GM19452 (cell line): Measurements from ENCODE around the gene RBM33.
A peak's percentile ranks its signal among the peaks of the same experiment; 100 is the strongest.

Experiments used
- ATAC-seq: cut with Tn5 transposase; IDR thresholded peaks from one replicate; pipeline ENCODE4 v1.9.1; 2021; ENCODE audit not compliant: unreplicated experiment

Gene RBM33

DNA sequence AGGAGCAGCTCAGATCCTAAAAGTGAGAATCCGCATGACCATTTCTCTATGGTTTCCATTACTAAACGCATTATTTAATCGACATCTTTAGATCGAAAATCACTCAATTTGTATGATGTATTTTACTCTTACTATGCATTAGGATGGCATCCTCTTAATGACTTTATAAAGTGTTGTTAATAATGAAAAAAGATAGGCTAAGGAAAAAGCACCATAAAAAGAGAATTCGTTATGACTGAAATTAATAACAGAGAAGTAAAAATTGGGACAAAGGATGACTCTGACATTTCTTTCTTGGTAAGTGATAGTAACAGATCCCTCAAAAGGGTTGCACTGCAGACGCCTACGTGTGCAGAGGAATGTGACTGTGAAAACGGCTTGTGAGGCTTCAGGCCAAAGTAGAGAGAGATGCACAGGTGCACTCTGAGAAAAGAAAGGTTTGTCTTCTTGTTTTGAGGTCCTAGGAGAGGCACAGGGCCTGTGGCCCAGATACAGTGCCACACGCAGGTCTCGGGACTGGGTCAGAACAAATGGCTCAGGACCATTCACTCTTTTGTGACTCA lies 23.0 kb upstream of the RBM33 start:
- no peak for ATAC-seq

DNA sequence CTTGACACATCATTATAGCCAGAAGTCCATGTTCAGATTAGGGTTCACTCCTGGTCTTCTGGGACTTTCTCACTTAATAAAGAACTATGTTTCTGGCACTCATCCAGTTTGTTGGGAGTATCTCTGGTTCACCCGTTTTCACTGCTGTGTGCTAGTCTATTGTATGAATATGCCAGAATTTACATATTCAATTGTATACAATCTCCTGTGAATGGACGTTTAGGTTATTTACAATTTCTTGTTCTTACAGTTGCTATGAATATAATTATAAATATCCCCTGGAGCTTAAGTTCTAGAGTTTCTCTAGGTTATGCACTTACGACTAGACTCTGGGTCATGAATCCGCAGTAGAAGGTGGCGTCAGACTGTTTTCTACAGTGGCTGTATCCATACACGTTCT lies 20.0 kb upstream of the RBM33 start:
- ATAC-seq: no peak

DNA sequence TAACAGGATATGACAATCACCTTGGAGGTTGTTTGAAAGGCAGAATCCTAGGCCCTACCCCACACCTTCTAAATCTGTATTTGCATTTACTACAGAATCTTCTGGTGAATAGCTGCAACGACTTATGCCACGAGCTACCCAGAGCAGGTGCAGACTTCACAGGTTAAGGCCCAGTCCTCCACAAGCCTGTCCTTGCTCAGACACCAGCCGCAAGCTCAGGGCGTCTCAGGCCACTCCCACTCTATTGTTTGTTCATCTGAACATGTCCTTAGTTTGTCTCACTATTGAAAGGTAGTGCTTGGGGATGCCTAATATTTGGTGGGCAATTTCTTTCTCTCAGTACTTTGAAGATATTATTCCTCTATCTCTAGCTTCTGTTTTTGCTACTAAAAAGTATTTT lies 18.9 kb upstream of the RBM33 start:
- no peak for ATAC-seq

DNA sequence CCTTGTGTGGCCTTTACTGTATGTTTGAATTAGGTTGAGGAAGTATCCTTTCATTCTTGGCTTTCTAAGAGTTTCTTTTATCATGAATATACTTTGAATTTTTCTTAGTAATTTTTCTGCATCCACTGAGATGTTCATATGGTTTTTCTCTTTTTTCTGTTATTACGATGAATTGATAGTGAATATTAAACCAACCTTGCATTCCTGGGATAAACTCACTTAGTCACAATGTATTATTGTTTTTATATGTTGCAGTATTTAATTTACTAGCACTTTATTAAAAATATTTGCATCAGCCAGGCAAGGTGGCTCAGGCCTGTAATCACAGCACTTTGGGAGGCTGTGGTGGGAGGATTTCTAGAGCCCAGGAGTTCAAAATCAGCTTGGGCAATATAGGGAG lies 15.3 kb upstream of the RBM33 start:
- no peak for ATAC-seq

DNA sequence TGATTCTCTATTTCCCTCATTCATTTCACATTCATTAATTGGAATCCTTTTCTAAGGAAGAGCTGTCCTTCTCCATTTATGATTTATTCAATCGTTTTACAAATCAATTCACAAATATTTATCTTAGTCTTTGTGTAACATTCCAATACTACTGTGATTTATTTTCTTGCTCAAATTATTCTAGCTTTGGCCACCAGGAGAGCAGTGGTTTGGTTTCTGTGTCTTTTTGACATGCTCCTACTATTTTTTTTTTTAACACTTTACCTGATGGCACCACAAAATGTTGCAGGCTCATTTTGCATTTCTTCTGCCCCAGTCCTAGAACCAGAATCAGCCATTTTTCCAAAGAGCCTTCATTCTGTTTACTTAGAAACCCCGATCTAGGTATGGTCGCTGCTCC lies 13.3 kb upstream of the RBM33 start:
- no peak for ATAC-seq

GRCh38 chr7:155635817-155636216 lies 8.6 kb upstream of the RBM33 start:
- ATAC-seq: no peak

- no peak for ATAC-seq
These were observed 7.3 kb upstream of the RBM33 start for GRCh38 chr7:155637155-155637554.

- no peak for ATAC-seq
These were observed 6.1 kb upstream of the RBM33 start for GRCh38 chr7:155638366-155638765.

DNA sequence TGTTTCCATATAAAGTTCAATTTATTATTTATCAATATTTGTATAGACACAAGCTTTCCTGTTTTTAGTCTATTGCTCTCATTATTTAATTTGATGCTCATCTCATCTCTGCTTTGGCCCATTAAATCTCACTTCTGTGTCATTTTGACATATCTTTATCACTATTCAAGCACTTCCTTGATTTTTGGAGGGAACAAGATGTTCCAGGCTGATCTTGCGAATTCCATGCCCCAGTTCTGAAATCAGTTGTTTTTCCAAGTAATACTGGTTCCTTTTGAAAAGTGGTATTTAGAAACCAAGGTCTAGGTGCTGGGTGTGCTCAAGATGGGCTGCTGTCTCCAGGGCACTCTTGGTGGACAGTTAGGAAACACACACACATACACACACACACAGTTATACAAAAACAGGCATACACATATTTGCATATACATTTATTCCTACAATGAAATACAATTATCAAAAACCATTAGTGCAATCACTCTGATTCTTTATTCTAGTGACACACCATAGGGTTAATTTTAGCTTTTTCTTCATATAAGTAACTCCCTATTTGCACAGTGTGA lies 4.4 kb upstream of the RBM33 start:
- no peak for ATAC-seq

DNA sequence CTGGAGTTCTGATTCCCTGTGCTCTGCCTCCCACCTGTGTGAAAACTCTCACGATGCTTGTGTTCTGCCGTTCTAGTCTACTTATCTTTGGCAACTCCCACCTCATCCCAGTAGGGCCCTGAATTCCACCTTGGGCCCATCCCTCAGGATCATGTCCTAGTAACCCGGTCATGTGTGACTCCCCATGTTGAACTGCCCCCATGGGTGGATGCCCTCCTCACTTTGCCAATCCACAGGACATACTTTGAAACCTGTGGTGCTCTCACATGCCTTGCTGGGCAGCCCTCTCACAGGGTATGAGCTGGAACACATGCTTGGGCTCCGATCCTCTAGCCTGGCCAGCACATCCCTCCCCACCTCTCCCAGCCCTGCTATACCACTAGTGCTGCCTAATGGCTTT lies 3.8 kb upstream of the RBM33 start:
- ATAC-seq: no peak

DNA sequence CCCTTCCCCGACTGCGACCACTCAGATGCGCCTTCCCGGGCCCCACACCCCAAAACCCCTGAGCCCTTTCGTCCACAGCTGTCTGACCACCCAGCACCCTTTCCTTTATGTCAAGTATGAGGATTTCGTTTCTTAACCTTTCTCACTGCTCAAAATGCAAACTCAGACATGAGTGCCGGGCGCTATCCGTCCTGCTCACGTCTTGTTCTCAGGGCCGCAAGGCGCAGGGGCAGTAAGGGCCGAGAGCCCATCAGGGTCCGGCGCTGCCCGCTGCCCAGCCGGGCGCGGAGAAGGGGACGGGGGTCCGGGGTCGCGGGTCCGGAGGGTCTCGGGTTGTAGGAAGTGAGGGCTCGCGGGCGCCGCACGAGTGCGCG lies 670 bp upstream of the RBM33 start:
- no peak for ATAC-seq

- ATAC-seq: peak; percentile 29
These were observed 579 bp downstream of the RBM33 start for GRCh38 chr7:155644971-155645509.

DNA sequence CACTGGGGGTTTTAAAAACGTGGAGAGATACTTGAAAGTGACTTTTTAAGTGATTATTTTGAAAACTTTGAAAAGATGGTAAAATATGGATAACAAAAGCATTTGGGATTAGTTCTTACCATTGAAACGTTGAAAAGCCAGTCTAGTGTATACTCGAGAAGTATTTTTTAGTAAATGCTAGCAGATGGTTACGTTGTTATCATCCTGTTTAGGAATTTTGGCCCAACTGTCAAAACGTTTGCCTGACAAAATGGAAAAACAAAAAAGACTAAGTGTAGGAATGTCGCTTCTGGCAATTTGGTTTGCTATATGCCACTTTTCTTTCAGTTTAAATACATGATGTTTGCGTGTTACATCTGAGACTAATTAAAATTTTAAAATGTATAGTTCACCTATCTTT lies 1.2 kb downstream of the RBM33 start:
- ATAC-seq: no peak

DNA sequence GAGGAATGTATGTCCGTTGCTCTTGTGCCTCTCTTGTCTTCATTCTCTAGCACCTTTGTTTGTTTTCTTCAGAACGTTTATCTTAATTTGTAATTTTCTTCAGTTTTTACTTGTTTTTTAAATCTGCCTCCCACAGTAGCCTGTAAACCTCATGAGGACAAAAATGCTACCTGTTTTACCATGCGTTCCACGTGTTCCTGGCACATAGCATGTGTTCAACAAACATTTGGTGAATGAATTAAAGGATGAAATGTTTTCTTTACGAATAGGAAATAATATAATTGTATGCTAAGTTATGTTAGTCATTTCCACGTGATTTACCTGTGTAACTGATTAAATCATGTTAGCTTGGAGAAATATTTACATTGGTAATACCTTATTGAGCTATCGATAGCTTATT lies 2.2 kb downstream of the RBM33 start:
- ATAC-seq: no peak

DNA sequence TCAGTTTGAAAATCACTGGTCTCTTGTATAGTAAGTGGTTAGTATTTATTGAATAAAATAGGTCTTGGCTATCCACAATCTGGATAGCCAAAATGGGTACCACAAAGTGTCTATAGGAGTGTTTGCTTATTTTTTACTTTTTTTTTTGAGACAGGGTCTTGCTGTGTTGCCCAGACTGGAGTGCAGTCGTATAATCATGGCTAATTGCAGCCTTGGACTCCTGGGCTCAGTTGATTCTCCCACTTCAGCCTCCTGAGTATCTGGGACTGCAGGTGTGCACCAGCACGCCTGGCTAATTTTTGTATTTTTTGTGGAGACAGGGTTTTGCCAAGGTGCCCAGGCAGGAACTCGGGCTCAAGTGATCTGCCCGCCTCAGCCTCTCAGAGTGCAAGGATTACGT lies 2.8 kb downstream of the RBM33 start:
- no peak for ATAC-seq

GRCh38 chr7:155647734-155648133 lies 3.3 kb downstream of the RBM33 start:
- no peak for ATAC-seq

- ATAC-seq: no peak
These were observed 4.4 kb downstream of the RBM33 start for GRCh38 chr7:155648752-155649339.

- no peak for ATAC-seq
These were observed 5.1 kb downstream of the RBM33 start for GRCh38 chr7:155649588-155649987.

DNA sequence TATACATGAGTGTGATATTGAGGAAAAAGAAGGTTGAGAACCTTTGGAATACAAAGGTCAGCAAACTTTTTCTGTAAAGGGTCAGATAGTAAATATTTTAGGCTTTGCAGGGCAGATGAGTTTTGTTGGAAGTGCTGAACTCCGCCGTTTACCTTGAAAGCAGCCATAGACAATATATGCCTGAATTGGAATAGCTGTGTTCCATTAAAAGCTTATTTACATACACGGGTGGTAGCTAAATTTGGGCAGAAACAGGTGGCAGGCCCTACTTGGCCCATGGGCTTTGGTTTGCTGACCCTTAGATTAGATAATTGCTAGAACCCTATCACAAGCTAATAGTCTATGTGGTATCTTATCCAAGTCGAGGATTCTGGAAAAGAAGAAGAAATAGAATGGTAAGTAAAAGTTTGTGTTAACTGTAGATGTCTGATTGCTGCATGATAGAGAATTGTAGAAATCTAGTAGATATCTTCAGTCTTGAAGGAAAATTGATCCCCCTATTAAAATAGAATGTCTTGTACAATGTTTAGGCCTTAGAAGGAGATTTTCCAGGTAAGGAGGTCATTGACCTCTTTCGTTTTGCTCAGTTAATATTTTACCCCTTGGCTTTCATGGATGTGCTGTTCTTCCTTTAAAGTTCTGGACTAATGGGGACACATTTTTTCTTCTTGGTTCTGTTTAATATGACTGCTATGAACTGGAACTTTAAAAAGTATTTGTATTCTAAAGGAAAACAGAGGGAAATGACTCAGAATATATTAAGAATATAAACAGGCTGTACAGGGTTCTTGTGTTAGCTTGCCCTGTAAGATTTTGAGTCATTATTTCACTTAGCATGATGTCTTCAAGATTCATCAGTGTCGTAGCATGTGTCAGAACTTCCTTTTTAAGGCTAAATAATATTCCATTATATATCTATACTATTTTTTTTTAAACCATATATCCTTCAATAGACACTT lies 8.0 kb downstream of the RBM33 start:
- ATAC-seq: no peak

DNA sequence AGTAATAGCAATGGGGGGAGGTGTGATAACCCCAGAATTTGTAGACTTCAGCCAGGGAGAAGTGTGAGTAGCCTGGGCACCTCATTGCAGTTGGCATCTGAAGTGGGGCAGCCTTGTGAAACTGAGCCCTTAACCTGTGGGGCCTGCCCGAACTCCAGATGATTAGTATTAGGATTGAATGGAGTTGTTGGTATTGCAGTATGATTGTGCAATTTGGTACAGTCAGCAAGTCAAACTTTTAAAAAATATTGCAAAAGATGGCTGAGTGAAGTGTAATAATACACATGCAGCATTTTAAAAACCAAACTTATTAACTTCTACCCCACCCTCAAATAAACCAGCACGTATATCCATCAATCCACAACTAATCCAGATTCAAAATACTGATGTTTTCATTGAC lies 9.3 kb downstream of the RBM33 start:
- no peak for ATAC-seq

- ATAC-seq: no peak
These were observed 12.4 kb downstream of the RBM33 start for GRCh38 chr7:155656891-155657290.
